Uterus (tissue), 4 donors: ENCODE results near the gene GPM6B. TPM values are rescaled to one million over a fixed set of nuclear protein-coding genes. Genes with fewer than 3 reads are reported as not detected.

Source experiments
- DNase-seq, 2 donors: peaks; one replicate each; pipeline ENCODE4 v3.0.0-alpha.2; 2019 to 2020
- H3K27ac ChIP-seq, 2 donors: fragments of 200-600 bp; sonication (generic); 1 replicate in 1 of 2; 2 replicates in 1 of 2; pipeline ENCODE4 v1.5.1; 2016 to 2018
- H3K27me3 ChIP-seq, 2 donors: fragments of 200-600 bp; sonication (generic); one replicate each; pipeline ENCODE4 v1.5.1; 2018 to 2019; ENCODE audit warnings: control low read depth in 1 of 2
- H3K36me3 ChIP-seq, 2 donors: fragments of 200-600 bp; sonication (generic); one replicate each; pipeline ENCODE4 v1.5.1; 2019; ENCODE audit warnings: control low read depth in 1 of 2
- H3K4me1 ChIP-seq, 2 donors: fragments of 200-600 bp; sonication (generic); one replicate each; pipeline ENCODE4 v1.5.1; 2018 to 2019; ENCODE audit warnings: control low read depth in 1 of 2
- H3K4me3 ChIP-seq, 2 donors: fragments of 200-600 bp; sonication (generic); 1 replicate in 1 of 2; 2 replicates in 1 of 2; pipeline ENCODE4 v1.5.1; 2018 to 2019; ENCODE audit warnings: mild to moderate bottlenecking in 1 of 2
- H3K9me3 ChIP-seq, 2 donors: fragments of 200-600 bp; sonication (generic); one replicate each; pipeline ENCODE4 v1.5.1; 2019; ENCODE audit warnings: control low read depth in 1 of 2
- POLR2A ChIP-seq, 2 donors: fragments of 450-650 bp; IDR thresholded peaks; one replicate each; pipeline ENCODE4 v1.6.1; 2016; ENCODE audit warnings: antibody characterized with exemption in 2 of 2, mild to moderate bottlenecking in 1 of 2, moderate library complexity in 1 of 2
- intact Hi-C: fragments of 100-400 bp; cut with DNase I; formaldehyde crosslinking; loops from one replicate; pipeline ENCODE4 v1.15.1; 2023; ENCODE audit warnings: low total_unique reads
- total RNA-seq, 4 donors: library from RNA; depleted of rRNA in 3 of 4; stranded (reverse); fragments of >200 nt in 3 of 4; gene quantifications; one replicate each; pipeline versions ENCODE4 v1.1.0 to v1.2.4, GENCODE V29; 2014 to 2023
- TF ChIP-seq, protein P1 (sequence below), 4 experiments: fragments of 200-600 bp in 2 of 4; fragments of 450-650 bp in 2 of 4; sonication (generic) in 2 of 4; IDR thresholded peaks; one replicate each; pipeline ENCODE4 v1.5.1; 2016 to 2019; ENCODE audit warnings: antibody characterized with exemption in 4 of 4, mild to moderate bottlenecking in 2 of 4, moderate library complexity in 1 of 4
- donor health status: DM: yes; HTN: yes; CAD: no.

Gene GPM6B
- total RNA-seq, 4 donors from 2014 or later = 0.59 to 44.1 (median 4.3) TPM

DNA sequence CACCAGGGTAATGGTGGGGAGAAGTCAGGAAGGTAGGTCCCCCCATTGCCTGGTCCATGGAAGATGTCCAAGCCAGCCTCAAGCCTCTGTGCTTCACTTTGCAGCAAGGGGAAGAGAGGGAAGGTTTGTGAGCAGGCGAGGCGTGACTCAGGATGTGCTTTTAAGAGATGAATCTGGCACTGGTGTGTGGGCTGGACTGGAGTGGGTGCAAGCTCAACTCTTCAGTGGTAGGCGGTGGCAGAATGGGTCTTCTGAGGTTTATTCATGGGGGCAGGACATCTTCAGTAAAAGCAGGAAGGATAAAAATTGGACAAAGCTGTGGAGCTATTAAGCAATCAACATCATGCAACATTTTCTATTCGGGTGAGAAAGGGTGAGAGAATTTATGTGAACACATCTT lies 19.4 kb downstream of the GPM6B start:
- no peaks in the 10 kb centered on the region for H3K36me3 ChIP-seq
- no peaks in the 10 kb centered on the region for H3K27me3 ChIP-seq
- no peak for TF ChIP-seq POLR2A (IDR thresholded peaks at IDR 0.05)
- TF ChIP-seq, protein P1, sequence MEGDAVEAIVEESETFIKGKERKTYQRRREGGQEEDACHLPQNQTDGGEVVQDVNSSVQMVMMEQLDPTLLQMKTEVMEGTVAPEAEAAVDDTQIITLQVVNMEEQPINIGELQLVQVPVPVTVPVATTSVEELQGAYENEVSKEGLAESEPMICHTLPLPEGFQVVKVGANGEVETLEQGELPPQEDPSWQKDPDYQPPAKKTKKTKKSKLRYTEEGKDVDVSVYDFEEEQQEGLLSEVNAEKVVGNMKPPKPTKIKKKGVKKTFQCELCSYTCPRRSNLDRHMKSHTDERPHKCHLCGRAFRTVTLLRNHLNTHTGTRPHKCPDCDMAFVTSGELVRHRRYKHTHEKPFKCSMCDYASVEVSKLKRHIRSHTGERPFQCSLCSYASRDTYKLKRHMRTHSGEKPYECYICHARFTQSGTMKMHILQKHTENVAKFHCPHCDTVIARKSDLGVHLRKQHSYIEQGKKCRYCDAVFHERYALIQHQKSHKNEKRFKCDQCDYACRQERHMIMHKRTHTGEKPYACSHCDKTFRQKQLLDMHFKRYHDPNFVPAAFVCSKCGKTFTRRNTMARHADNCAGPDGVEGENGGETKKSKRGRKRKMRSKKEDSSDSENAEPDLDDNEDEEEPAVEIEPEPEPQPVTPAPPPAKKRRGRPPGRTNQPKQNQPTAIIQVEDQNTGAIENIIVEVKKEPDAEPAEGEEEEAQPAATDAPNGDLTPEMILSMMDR (IDR thresholded peaks at IDR 0.05) = no peak
- no peaks in the 10 kb centered on the region for H3K4me1 ChIP-seq
- H3K4me3 ChIP-seq = no peak overlapping the region
- DNase-seq = no peak
- intact Hi-C loops = no loop called here
- no peaks in the 10 kb centered on the region for H3K9me3 ChIP-seq
- H3K27ac ChIP-seq = no peak overlapping the region

DNA sequence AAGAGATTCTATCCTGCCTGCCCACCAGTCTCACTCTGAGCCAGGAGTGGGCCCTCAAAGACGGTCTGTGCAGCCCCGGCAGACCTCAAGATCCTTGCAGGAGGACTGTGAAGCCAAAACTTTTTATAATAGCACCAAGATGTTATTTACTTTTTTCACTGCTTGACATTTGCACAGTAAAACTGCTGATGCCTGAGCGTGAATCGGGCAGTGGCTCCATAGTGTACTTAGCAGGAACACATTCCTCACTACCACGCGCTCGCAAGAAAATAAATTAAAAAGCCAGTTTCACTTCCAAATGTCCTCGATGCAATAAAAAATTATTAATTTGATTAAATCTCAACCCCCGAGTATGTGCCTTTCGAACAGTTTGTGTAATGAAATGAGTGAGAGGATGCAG lies 22.5 kb downstream of the GPM6B start:
- TF ChIP-seq, protein P1 (IDR thresholded peaks at IDR 0.05) = no peak
- TF ChIP-seq POLR2A (IDR thresholded peaks at IDR 0.05) = no peak
- Histone ChIP-seq H3K4me3 (no peak overlapping the region), H3K36me3 (no peaks in the 10 kb centered on the region), H3K4me1 (no peaks in the 10 kb centered on the region), H3K27ac (no peak overlapping the region), H3K9me3 (no peaks in the 10 kb centered on the region), H3K27me3 (no peaks in the 10 kb centered on the region)
- intact Hi-C loops = no loop called here
- DNase-seq = no peak

DNA sequence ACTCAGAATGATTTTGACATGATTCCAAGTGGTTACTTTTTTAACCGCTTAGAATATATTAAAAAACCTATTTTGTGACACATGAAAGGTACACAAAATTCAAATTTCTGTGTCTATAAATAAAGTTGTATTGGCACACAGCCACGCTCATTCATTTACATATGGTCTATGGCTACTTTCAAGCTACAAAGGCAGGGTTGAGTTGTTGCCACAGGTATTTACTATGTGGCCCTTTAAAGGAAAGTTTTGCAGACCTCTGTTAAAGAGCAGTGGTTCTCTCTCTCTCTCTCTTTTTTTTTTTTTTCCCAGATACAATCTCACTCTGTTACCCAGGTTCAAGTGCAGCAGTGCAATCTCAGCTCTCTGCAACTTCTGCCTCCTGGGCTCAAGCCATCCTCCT lies 23.0 kb downstream of the GPM6B start:
- intact Hi-C loops = no loop called here
- Histone ChIP-seq H3K36me3 (no peaks in the 10 kb centered on the region), H3K27me3 (no peaks in the 10 kb centered on the region), H3K4me3 (no peak overlapping the region), H3K4me1 (no peaks in the 10 kb centered on the region), H3K27ac (no peak overlapping the region), H3K9me3 (no peaks in the 10 kb centered on the region)
- TF ChIP-seq, protein P1 (IDR thresholded peaks at IDR 0.05) = no peak
- TF ChIP-seq POLR2A (IDR thresholded peaks at IDR 0.05) = no peak
- DNase-seq = no peak

DNA sequence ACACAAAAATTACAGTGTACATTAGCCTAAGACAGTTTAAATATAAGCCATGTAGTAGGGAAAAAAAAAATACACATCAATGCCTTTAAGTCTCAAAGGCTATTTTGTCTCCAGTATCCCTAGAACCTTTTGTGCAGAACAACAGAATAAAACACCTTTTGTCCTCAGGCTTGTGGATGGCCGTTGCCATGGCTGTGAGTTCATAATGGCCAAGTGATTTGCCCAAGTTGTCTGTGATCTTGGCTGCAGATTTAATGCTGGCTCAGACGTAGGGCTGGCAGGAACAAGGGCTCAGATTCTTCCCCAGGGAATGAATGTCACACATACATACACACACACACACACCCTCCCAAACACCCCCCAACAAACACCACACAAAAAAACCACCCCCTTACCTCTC lies 25.3 kb downstream of the GPM6B start:
- intact Hi-C loops = no loop called here
- H3K4me3 ChIP-seq = no peak overlapping the region
- H3K36me3 ChIP-seq = no peaks in the 10 kb centered on the region
- TF ChIP-seq, protein P1 (IDR thresholded peaks at IDR 0.05) = no peak
- TF ChIP-seq POLR2A (IDR thresholded peaks at IDR 0.05) = no peak
- no peaks in the 10 kb centered on the region for H3K4me1 ChIP-seq
- H3K27me3 ChIP-seq = no peaks in the 10 kb centered on the region
- DNase-seq = no peak
- no peaks in the 10 kb centered on the region for H3K9me3 ChIP-seq
- no peak overlapping the region for H3K27ac ChIP-seq

DNA sequence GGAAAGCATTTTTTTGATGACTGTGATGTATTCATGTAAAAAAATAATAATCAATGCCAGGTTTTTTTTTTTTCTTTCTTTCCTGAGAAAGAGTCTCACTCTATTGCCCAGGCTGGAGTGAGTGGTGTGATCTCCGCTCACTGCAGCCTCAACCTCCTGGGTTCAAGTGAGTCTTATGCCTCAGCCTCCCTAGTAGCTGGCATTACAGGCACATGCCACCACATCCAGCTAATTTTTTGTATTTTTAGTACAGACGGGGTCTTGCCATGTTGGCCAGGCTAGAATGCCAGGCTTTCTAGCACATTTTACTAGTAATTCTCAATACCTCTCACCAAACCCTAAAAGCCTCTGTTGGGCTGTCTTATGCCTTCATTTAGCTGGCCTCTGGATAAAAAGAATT lies 25.7 kb downstream of the GPM6B start:
- no peaks in the 10 kb centered on the region for H3K27me3 ChIP-seq
- no peak for TF ChIP-seq POLR2A (IDR thresholded peaks at IDR 0.05)
- no peak for DNase-seq
- H3K36me3 ChIP-seq = no peaks in the 10 kb centered on the region
- H3K9me3 ChIP-seq = no peaks in the 10 kb centered on the region
- peak overlapping the region in 1 of 2 donors; percentile 18 for H3K27ac ChIP-seq
- no peaks in the 10 kb centered on the region for H3K4me1 ChIP-seq
- no peak overlapping the region for H3K4me3 ChIP-seq
- intact Hi-C loops = no loop called here
